Activated CD8-positive, alpha-beta memory T cell treated with anti-CD3 and anti-CD28 coated beads for 24 hours (primary cell): ENCODE results near the gene LPP.

Experiments
- DNase-seq: peaks from one replicate; pipeline ENCODE4 v3.0.0-alpha.2; 2020

The LPP gene

GRCh38 chr3:188198760-188199327 is 44.9 kb downstream of the LPP start:
- no peak for DNase-seq

DNA sequence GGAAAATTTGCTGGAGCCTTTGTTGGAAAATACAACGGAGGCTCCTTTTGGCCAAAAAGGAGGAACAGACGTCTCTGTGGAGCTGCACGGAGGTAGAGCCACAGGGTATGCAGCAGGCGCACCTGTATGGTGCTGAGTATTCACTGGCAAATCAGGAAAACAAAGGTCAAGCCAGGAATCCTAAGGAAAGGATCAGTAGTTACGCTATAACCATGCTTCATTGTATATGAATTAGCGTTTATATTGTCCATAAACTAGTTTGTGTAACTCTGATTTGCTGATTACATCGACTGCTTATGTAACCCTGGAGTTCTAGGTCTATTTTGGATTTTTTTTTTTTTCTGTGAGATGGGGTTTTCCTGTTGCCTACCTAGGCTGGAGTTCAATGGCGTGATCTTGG is 45.4 kb downstream of the LPP start:
- DNase-seq, result no peak

GRCh38 chr3:188200481-188200880 is 46.5 kb downstream of the LPP start:
- no peak for DNase-seq

DNA sequence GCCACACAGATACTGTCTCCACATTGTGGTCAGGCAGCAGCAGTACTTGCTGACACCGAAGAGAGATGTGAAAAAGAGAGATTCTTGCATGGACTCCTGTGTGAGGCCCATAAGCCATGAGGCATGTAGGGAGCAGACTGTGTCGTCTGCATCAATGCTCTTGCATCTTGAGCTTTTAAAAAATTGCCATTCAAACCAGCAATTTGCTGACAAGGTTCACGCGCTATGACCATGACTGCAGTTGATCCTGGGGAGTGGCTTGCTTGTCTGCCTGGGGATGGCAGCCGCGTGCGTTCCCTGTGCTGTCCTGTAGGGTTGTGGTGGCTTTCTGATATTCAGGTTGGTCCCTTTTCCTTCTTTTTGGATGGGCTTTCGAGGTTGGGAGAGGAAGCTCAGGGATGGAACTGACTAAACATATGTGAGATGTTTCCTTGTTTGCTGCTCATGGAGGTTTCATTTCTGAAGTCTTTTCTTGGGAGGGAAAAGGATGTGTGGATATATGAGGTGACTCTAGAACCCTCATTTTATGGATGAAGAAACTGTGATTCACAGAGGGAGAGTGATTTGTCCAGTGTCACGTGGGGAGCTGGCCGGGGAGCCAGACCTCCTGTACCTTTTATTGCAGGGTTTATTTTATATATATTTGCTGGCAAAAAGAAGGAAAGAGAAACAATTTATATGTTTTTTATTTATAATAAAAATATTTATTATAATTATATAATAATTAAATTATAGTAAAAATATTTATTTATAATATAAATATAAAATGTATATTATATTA is 48.6 kb downstream of the LPP start:
- DNase-seq, result no peak

DNA sequence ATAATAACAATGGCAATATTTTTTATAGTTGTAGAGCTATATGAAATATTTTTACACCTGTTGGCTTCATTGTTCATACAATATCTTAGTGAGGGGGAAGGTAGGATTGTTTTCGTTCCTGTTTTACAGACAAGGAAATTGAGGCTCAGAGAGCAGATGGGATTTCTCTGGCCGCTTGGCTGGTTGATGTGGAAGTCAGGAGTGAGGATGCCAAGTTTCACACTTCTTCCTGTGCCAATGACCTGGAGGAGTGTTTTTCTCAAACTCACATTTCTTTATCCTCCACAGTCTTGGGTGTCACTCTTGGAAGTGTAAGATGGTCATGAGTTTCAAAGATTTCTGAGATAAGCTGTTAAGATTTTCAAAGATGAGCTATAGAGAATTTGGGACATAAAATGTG is 50.6 kb downstream of the LPP start:
- no peak for DNase-seq

DNA sequence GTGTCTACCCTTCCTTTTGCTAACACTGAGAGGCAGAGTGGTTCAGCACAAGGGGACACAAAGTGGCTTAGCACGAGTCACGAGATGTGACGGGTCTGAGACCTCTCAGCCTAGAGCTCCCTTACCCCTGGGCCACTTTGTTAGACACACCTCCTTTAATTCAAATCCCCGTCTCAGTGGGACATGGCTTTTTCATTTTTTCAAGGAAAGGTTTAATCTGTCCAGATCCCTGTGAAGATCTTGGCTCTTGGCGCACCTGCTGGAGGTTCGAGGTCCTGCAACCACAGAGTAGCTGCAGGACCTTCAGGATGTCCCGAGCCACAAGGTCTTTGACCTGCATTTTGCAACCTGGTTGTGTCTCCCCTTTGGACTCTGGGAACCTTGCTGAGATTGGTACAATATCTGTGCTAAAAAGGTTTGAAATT is 52.0 kb downstream of the LPP start:
- DNase-seq, result no peak

GRCh38 chr3:188206787-188207186 is 52.8 kb downstream of the LPP start:
- DNase-seq, result no peak

GRCh38 chr3:188207941-188208515 is 54.1 kb downstream of the LPP start:
- DNase-seq, result no peak

GRCh38 chr3:188208516-188208981 is 54.6 kb downstream of the LPP start:
- no peak for DNase-seq

GRCh38 chr3:188209034-188209433 is 55.1 kb downstream of the LPP start:
- no peak for DNase-seq

GRCh38 chr3:188209740-188210139 is 55.8 kb downstream of the LPP start:
- DNase-seq, result no peak

DNA sequence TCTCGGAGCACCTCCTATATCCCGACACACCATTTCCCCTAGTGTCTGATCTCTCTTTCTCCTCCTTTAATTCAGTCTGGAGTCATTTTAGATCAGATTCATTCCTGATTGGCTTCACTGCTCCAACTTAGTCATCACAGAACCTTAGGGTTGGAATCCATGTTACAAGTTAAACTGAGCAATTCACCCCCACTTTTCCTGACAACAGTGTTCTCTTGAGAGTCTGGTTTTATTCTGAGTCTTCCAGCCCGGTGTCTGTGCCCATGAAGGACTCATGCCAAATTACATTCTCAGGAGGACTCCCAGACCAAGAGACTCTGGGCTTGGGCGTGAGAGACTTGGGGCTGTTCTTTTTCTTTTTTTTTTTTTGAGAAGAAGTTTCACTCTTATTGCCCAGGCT is 57.5 kb downstream of the LPP start:
- DNase-seq, result no peak

- DNase-seq, result no peak
Measured at GRCh38 chr3:188212308-188212969, 58.5 kb downstream of the LPP start.

DNA sequence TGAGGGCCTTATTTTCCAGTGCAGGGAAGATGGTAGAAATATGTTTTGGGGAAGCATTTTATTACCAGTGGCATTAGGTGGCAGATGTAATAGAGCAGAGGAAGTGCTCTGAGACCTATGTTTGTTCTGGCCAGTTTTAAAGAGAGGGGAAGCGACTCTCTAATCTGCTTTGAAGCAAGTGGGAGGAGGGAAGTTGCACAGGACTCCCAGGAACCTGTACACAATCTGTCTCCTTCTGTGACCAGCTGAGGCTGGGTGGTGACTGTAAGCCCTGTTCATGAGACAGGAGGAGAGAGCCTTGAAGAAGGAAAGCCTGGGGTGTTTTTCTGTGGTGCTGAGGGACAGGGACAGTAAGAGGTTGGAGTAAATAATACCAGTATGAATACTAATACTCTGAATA is 60.5 kb downstream of the LPP start:
- DNase-seq, result no peak

DNA sequence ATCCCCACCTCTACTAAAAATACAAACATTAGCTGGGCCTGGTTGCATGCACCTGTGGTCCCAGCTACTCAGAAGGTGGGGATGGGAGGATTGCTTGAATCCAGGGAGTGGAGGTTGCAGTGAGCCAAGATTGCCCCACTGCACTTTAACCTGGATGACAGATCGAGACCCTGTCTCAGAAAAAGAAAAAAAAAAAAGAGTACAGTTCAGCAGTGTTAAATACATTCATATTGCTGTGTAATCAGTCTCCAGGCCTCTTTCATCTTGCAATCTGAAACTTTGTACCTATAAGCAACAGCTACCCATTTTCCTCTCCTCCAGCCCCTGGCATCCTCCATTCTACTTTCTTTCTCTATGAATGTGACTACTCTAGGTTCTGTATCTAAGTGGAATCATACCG is 61.2 kb downstream of the LPP start:
- DNase-seq, result no peak

GRCh38 chr3:188217011-188217463 is 63.1 kb downstream of the LPP start:
- DNase-seq, result no peak

GRCh38 chr3:188217726-188218125 is 63.8 kb downstream of the LPP start:
- no peak for DNase-seq

GRCh38 chr3:188218603-188219002 is 64.6 kb downstream of the LPP start:
- DNase-seq, result no peak

DNA sequence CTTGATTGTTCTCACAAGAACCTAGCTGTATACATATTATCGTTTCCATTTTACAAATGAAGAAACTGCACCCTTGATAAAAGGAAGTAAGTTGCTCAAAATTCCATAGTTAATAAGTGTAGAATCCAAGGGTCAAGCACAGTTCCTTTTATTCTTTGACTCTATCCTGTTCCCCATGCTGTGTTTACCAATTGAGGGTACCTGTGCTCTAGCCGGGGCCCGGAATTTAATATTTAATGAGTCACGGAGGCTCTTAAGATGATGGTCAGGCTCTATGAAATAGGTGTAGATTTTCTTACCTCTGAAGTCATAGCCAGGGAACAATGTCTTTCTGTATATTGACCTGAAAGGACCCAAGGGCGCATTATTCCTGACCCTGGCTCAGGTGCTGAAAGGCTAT is 65.2 kb downstream of the LPP start:
- no peak for DNase-seq

- no peak for DNase-seq
Measured at GRCh38 chr3:188220097-188220788, 66.3 kb downstream of the LPP start.

DNA sequence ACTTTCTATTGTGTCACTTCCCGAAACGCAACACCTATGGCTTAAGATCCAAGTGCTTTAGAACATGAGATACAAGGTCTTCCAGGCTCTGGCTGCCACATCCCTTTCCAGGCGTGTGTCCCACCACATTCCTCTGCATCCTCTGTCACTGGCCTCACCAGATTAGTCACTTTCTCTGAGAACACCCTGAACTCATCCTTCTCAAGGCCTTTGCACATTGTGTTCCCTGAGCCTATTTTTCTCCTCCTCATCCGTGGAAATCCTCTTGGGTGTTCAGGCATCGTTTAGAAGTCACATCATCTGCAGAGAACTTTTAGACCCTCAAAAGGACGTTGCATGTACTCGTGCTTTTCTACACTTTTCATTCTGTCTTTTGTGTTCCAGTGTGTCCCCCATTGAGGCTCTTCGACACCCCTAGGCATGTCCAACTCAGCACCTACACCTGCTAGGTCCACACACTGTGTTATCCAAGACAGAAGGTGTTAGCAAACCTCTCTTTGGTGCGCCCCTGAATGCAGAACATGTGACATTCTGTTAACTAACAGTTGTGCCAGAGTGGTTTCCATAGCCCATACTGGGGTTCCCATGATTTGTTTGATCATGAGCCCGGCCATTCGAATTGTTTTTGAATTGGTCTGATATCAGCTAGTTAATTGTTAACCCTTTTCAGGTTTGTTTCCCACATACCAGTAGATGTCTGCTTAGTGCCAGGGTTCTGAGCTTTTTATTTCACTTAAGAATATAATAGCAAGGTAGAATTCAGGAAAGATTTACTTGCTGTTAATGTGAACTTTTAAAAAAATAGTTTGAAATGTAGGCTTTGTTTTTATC is 67.2 kb downstream of the LPP start:
- no peak for DNase-seq

DNA sequence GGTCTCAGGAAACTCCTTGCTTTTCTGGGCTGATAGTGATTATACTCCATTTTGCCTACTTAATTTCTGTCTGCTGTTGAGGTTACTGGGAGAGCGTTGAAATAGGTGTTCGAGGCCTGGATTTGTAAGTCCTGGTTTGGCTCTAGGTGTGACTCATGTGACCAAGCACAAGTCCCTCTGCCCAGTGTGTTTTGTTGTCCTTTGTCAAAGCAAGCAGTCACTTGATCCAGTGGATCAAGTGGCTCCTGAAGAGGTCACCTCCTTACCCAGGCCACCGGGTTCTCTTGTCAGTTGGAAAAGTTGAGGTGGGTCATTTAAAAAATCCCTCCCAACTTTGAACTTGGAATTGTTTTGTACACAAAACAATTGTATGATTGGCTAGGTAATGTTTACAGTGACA is 70.0 kb downstream of the LPP start:
- no peak for DNase-seq
